LNCAP (cell line): ENCODE measurements around the gene RAP1A.

Experiments
- TF ChIP-seq, protein P1 (sequence below): fragments of 450-650 bp; IDR thresholded peaks from 2 replicates; pipeline ENCODE4 v1.5.1; 2017; ENCODE audit warnings: mild to moderate bottlenecking

RAP1A gene

DNA sequence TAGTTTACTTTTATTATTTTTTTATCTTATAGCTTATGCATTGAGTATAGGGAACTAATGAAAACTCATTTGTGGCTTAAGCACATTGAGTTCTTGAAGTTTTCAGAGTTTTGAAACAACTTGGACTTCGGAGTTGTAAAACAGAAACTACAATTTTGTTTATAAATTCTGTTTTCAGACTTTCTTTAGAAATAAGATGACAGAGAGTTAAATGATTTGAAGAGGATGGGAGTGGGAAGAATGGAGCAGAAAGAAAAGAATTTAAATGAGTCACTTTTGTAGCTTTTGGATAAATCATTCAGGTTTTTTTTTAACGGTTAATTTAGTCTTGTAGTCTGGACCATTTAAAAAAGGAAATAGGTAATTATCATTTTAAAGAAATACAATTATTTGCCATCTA, 87.3 kb downstream of the RAP1A start:
- TF ChIP-seq, protein P1, sequence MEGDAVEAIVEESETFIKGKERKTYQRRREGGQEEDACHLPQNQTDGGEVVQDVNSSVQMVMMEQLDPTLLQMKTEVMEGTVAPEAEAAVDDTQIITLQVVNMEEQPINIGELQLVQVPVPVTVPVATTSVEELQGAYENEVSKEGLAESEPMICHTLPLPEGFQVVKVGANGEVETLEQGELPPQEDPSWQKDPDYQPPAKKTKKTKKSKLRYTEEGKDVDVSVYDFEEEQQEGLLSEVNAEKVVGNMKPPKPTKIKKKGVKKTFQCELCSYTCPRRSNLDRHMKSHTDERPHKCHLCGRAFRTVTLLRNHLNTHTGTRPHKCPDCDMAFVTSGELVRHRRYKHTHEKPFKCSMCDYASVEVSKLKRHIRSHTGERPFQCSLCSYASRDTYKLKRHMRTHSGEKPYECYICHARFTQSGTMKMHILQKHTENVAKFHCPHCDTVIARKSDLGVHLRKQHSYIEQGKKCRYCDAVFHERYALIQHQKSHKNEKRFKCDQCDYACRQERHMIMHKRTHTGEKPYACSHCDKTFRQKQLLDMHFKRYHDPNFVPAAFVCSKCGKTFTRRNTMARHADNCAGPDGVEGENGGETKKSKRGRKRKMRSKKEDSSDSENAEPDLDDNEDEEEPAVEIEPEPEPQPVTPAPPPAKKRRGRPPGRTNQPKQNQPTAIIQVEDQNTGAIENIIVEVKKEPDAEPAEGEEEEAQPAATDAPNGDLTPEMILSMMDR = no peak

DNA sequence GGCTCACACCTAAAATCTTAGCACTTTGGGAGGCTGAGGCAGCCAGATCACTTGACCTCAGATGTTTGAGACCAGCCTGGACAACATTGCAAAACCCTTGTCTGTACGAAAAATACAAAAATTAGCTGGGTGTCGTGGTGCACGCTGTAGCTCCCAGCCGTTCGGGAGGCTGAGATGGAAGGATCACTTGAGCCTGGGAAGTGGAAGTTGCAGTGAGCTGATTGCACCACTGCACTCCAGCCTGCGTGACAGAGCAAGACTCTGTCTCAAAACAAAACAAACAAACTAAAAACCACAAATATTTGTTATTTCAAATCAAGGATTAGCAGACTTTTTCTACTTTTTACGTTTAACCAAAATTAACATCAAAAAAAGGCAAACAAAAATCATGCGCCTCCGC, 88.3 kb downstream of the RAP1A start:
- TF ChIP-seq, protein P1 = no peak

DNA sequence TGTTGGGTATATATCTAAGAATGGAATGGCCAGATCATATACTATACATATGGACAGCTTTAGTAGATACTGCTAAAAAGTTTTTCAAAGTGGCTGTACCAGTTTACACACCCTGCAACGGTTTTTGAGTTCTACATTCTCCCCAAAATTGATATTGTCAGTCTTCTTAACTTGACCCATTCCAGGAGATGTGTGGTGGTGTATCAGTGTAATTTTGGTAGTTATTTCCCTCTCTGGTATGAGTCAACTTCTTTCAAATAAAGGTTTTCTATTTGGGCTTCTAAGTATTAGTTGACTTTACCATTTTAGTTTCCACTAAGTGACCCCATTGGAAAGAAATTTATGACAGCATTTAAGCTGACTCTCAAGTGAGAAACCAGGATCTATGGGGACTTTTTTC, 90.4 kb downstream of the RAP1A start:
- TF ChIP-seq, protein P1 = no peak

DNA sequence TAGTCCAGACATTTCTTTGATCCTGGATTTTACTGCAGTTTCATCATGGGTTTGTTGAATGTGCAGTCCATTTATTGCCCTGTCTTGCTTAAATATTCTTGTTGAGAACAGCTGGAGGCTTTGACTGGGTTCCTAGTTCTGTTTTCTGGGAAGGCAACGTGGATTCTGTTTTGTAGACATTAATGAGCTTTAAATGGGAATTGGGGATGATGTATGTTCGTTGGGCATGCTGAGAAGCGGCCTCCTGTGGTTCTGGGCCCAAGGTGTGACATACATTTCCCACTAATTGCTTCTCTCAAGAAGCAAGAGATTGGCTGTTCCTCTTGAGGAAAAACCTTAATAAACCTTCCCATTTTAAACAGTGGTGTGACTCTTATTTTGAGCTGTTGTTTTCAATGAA, 96.7 kb downstream of the RAP1A start:
- TF ChIP-seq, protein P1 = no peak

DNA sequence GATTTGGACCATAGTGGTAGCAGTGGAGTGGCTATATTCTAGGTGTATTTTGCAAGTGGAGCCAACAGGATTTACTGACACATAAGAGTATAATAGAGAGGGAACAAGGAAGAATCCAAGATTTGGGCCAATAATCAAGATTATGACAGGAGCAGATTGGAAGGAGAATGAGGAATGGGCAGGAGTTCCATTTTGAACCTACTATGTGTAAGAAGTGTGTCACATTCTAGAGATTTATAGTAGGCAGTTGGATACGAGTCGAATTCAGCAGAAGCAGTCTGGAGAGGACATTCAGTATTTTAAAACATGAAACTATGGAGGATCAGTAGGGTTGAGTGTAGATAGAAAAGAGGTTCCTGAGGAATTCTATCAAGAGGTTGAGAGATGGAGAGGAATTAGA, 97.9 kb downstream of the RAP1A start:
- TF ChIP-seq, protein P1 = no peak

DNA sequence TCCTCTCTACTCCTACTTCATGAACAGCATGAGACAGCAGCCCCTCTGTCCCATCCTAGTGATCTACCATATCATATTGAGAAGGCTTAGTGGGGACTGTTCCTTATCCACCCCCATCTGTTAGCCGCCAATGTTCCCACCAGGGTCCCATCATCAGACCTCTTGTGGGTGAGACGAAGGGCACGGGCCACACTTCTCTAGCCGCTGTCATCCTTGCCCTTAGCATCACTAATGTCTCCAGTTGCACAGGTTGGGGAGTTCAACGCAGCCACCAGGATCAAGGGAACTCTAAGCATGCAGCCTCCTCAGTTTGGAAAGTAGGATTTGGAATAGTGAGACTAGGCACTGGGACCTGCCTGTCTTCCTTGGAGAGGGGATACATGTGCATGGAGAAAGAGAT, 99.5 kb downstream of the RAP1A start:
- TF ChIP-seq, protein P1 = no peak

DNA sequence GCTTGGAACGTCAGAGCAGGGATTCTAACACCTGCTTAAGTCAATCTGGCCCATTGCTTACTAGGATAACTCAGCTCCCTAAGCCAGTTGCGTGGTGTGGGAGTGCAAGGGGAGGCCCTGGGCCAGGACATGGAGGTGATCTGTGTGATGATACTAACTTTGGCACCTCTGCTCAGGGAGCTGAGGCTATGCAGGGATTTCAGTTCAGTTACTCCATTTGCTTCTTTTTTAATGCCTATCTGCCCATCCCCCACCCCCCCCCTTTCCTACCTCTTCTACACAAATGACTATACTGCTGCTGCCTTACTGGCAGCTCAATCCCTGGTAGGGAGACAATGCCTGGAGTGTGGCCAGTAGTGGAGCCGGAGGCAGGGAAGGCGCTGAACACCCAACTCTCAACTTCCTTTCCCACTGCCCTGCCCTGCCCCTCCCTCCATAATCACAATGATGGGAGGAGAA, 100.1 kb downstream of the RAP1A start:
- TF ChIP-seq, protein P1 = no peak

DNA sequence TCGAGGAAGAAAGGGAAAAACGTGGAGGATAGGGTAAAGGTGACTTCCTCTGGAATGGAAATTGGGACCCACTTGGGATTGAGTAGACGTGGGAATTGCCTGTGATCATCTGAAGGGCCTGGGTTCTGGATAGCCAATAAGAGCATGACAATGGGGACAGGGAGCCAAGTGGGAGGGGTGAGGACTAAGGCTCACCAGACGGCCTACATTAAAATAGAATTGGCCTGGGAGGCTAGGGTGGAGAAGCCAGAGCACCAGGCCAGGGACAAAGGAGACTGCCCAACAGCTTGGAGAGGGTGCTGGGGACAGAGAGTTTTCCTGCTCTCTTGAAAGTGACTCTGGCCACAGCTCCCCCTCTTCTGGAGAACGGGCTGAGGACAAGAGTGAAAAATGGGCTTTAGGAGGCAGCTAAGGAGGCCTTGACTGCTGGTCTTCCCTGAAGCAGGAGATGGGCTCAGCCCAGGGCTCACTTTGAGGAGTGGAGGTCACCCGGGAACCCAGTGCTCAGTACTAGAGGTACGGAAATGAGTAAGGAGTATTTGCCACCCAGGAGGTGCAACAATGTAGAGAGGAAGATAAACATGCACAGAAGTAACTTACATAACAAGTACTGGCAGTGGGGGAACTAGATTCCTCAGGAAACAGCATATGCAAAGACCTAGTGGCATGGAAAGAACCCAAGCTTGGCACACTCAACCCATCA, 100.8 kb downstream of the RAP1A start:
- TF ChIP-seq, protein P1 = no peak
